SK-N-SH (cell line): ENCODE measurements around the gene KRT84. TPM values are rescaled to one million over a fixed set of nuclear protein-coding genes. Genes with fewer than 3 reads are reported as not detected.

Source experiments
- CTCF ChIA-PET: fragments of 300-600, 350-600 bp; formaldehyde crosslinking; extraction: SDS; loops from one replicate; lab custom pipeline; 2021; lab: Yijun Ruan, JAX
- POLR2A ChIA-PET: fragments of 350-600 bp; sonication (Branson Sonifier 250); formaldehyde crosslinking; extraction: SDS; loops from one replicate; lab custom pipeline; 2020; ENCODE audit warnings: antibody characterized with exemption, inconsistent platforms; lab: Yijun Ruan, JAX
- DNase-seq: peaks from one replicate; pipeline ENCODE4 v3.0.0; 2012
- H2AFZ ChIP-seq: fragments of 200-600 bp; sonication (generic); 2 replicates; pipeline ENCODE4 v1.8.1; 2016; ENCODE audit warnings: antibody characterized with exemption, mild to moderate bottlenecking, low read depth
- H3F3A ChIP-seq: fragments of 200-600 bp; sonication (generic); replicated peaks from 2 replicates; pipeline ENCODE3; 2016; ENCODE audit warnings: antibody characterized with exemption, mild to moderate bottlenecking; ENCODE audit not compliant: insufficient read depth
- H3K27ac ChIP-seq, 2 experiments: fragments of 200-500 bp in 1 of 2; fragments of 200-600 bp in 1 of 2; sonication (Bioruptor generic) in 1 of 2; sonication (generic), shearing (Covaris generic) in 1 of 2; 2 replicates each; pipeline versions ENCODE4 v1.5.1 to v1.6.1; 2014 to 2016; ENCODE audit warnings: low read depth in 2 of 2, inconsistent platforms in 1 of 2, low read length in 1 of 2, mild to moderate bottlenecking in 1 of 2, mixed read lengths in 1 of 2
- H3K27me3 ChIP-seq: fragments of 200-600 bp; sonication (generic), shearing (Covaris generic); 2 replicates; pipeline ENCODE4 v1.6.1; 2016; ENCODE audit warnings: mixed run types; ENCODE audit not compliant: insufficient read depth
- H3K36me3 ChIP-seq, 2 experiments: fragments of 200-500 bp in 1 of 2; fragments of 200-600 bp in 1 of 2; sonication (Bioruptor generic) in 1 of 2; sonication (generic) in 1 of 2; replicated peaks in 1 of 2; 2 replicates each; pipeline versions ENCODE3 to v1.5.1; 2014 to 2016; ENCODE audit warnings: low read length in 1 of 2, mild to moderate bottlenecking in 1 of 2; ENCODE audit not compliant: insufficient read depth in 2 of 2, control insufficient read depth in 1 of 2
- H3K4me1 ChIP-seq, 2 experiments: fragments of 200-500 bp in 1 of 2; fragments of 200-600 bp in 1 of 2; sonication (Bioruptor generic) in 1 of 2; sonication (generic), shearing (Covaris generic) in 1 of 2; 2 replicates each; pipeline versions ENCODE4 v1.5.1 to v1.6.1; 2014 to 2016; ENCODE audit warnings: low read depth in 1 of 2, low read length in 1 of 2, mixed run types in 1 of 2; ENCODE audit not compliant: insufficient read depth in 2 of 2, control insufficient read depth in 1 of 2
- H3K4me2 ChIP-seq: fragments of 200-600 bp; sonication (generic), shearing (Covaris generic); 2 replicates; pipeline ENCODE4 v1.6.1; 2017; ENCODE audit warnings: mixed run types
- H3K4me3 ChIP-seq, 2 experiments: fragments of 200-500 bp in 1 of 2; fragments of 200-600 bp in 1 of 2; sonication (Bioruptor generic) in 1 of 2; sonication (generic), shearing (Covaris generic) in 1 of 2; 2 replicates each; pipeline versions ENCODE4 v1.5.1 to v1.8.1; 2014 to 2016; ENCODE audit warnings: low read depth in 2 of 2, inconsistent platforms in 1 of 2, low read length in 1 of 2, mild to moderate bottlenecking in 1 of 2, mixed read lengths in 1 of 2, moderate library complexity in 1 of 2
- H3K79me2 ChIP-seq: fragments of 200-600 bp; sonication (generic); 2 replicates; pipeline ENCODE4 v1.8.1; 2017; ENCODE audit warnings: mild to moderate bottlenecking; ENCODE audit not compliant: insufficient read depth
- H3K9ac ChIP-seq: fragments of 200-600 bp; sonication (generic); 2 replicates; pipeline ENCODE4 v1.6.1; 2017; ENCODE audit warnings: mixed run types
- H3K9me2 ChIP-seq: fragments of 200-600 bp; sonication (generic); 2 replicates; pipeline ENCODE4 v1.6.1; 2017; ENCODE audit warnings: mixed run types
- H3K9me3 ChIP-seq: fragments of 200-600 bp; sonication (generic); 2 replicates; pipeline ENCODE4 v1.6.1; 2017; ENCODE audit warnings: mixed run types, mild to moderate bottlenecking, moderate library complexity
- H4K20me1 ChIP-seq: fragments of 200-600 bp; sonication (generic); 2 replicates; pipeline ENCODE4 v1.6.1; 2017; ENCODE audit warnings: mild to moderate bottlenecking, mixed run types; ENCODE audit not compliant: insufficient read depth
- CHD2 ChIP-seq: fragments of 150-350 bp; IDR thresholded peaks from 2 replicates; pipeline ENCODE4 v1.6.1; 2018; ENCODE audit warnings: low read length; ENCODE audit not compliant: partially characterized antibody
- ELF1 ChIP-seq: IDR thresholded peaks from 2 replicates; pipeline ENCODE4 v1.4.0; 2012
- FOSL2 ChIP-seq: IDR thresholded peaks from 2 replicates; pipeline ENCODE4 v1.4.0; 2012; ENCODE audit warnings: low read depth, mild to moderate bottlenecking, moderate library complexity, borderline replicate concordance
- FOXJ3 ChIP-seq: sonication (generic); formaldehyde crosslinking; IDR thresholded peaks from 2 replicates; pipeline ENCODE4 v1.5.1; 2020; ENCODE audit warnings: mild to moderate bottlenecking, missing genetic modification reagents
- FOXM1 ChIP-seq: IDR thresholded peaks from 2 replicates; pipeline ENCODE4 v1.4.0; 2012; ENCODE audit warnings: low read depth, mild to moderate bottlenecking
- GATA2 ChIP-seq: sonication (generic); formaldehyde crosslinking; IDR thresholded peaks from 2 replicates; pipeline ENCODE4 v1.5.0; 2020; ENCODE audit warnings: mild to moderate bottlenecking, missing genetic modification reagents
- MXI1 ChIP-seq: IDR thresholded peaks from 2 replicates; pipeline ENCODE4 v1.6.1; 2012; ENCODE audit warnings: mild to moderate bottlenecking, low read depth, low read length, improper control_type of control experiment
- NFIC ChIP-seq: IDR thresholded peaks from 2 replicates; pipeline ENCODE4 v1.4.0; 2012; ENCODE audit warnings: borderline replicate concordance
- POLR2AphosphoS5 ChIP-seq: IDR thresholded peaks from 2 replicates; pipeline ENCODE4 v1.6.1; 2012; ENCODE audit warnings: low read depth, low read length
- RCOR1 ChIP-seq: fragments of 150-350 bp; IDR thresholded peaks from 2 replicates; pipeline ENCODE4 v1.6.1; 2017; ENCODE audit warnings: antibody characterized with exemption, low read length
- RXRA ChIP-seq: IDR thresholded peaks from 2 replicates; pipeline ENCODE4 v1.4.0; 2012; ENCODE audit warnings: low read depth, mild to moderate bottlenecking, borderline replicate concordance
- TCF12 ChIP-seq: IDR thresholded peaks from 2 replicates; pipeline ENCODE4 v1.4.0; 2012
- TEAD4 ChIP-seq: IDR thresholded peaks from 2 replicates; pipeline ENCODE4 v1.4.0; 2012; ENCODE audit warnings: mild to moderate bottlenecking, borderline replicate concordance; ENCODE audit not compliant: insufficient read depth
- YY1 ChIP-seq: IDR thresholded peaks from 2 replicates; pipeline ENCODE4 v1.4.0; 2012; ENCODE audit warnings: low read depth, mild to moderate bottlenecking
- WGBS: methylation state at CpG from one replicate; pipeline ENCODE4 v1.1.6; 2017; ENCODE audit warnings: low lambda C conversion rate; 5-methylcytosine and 5-hydroxymethylcytosine counted together
- polyA plus RNA-seq, 3 experiments: library from polyadenylated mRNA; depleted of rRNA; stranded (reverse); fragments of >200 nt; gene quantifications; 2 replicates each; pipeline ENCODE4 v1.2.3, GENCODE V29; 2012
- TF ChIP-seq, protein P1 (sequence below): IDR thresholded peaks from 2 replicates; pipeline ENCODE4 v1.4.0; 2012; ENCODE audit warnings: low read depth, borderline replicate concordance
- TF ChIP-seq, protein P2 (sequence below): IDR thresholded peaks from 2 replicates; pipeline ENCODE4 v1.4.0; 2012; ENCODE audit warnings: low read depth
- TF ChIP-seq, protein P3 (sequence below): IDR thresholded peaks from 2 replicates; pipeline ENCODE4 v1.6.1; 2012; ENCODE audit warnings: mild to moderate bottlenecking, low read depth, low read length, moderate library complexity

The KRT84 gene
- polyA plus RNA-seq, 1 of the 3 experiments (the other 2 are of a cell fraction) = not detected

DNA sequence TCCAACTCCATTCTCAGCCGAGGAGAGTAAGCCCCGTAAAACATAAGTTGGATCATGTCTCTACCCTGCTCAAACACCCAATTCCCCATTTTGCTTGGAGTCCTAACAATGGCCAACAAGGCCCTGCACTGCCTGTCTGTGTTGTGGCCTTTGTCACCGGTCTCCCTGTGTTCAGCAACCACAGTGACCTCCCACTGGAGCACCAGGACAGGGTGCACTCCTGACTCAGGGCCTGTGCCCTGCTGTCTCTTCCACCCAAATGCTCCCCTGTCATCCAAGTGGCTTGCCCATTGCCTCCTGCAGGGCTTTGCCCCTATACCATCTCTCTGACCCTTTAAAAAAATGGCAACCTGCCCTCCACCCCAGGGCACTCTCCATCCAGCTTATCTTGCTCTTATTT is 13.7 kb downstream of the KRT84 start:
- ChIA-PET CTCF (interaction anchor here (0.6 to 6.6 kb wide), 35 partner anchors 8 to 609 kb away, joined by 3 to 111 read pairs (median 5); no protein-coding TSS in a partner anchor), POLR2A (no interaction called here)
- H3K27me3 ChIP-seq = peaks cover 48% of the 10 kb centered on the region
- no peaks in the 10 kb centered on the region for H4K20me1 ChIP-seq
- H3K79me2 ChIP-seq = no peaks in the 10 kb centered on the region
- DNase-seq = no peak
- no peak overlapping the region for H3K4me2 ChIP-seq
- H3K4me1 ChIP-seq = no peaks in the 10 kb centered on the region
- no peaks in the 10 kb centered on the region for H3K36me3 ChIP-seq
- no peak overlapping the region for H3K4me3 ChIP-seq
- WGBS = 67% methylated on average over 3 of the region's 3 CpGs
- H2AFZ ChIP-seq = no peak overlapping the region
- no peaks in the 10 kb centered on the region for H3K9me2 ChIP-seq
- H3K9ac ChIP-seq = no peak overlapping the region
- no peak for TF ChIP-seq TCF12
- TF ChIP-seq FOXJ3 (CRISPR knock-in tag) = no peak
- no peak for TF ChIP-seq NFIC
- TF ChIP-seq FOXM1 = no peak
- TF ChIP-seq, protein P1, sequence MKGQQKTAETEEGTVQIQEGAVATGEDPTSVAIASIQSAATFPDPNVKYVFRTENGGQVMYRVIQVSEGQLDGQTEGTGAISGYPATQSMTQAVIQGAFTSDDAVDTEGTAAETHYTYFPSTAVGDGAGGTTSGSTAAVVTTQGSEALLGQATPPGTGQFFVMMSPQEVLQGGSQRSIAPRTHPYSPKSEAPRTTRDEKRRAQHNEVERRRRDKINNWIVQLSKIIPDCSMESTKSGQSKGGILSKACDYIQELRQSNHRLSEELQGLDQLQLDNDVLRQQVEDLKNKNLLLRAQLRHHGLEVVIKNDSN = no peak
- TF ChIP-seq YY1 = no peak
- no peak for TF ChIP-seq RXRA
- TF ChIP-seq, protein P2, sequence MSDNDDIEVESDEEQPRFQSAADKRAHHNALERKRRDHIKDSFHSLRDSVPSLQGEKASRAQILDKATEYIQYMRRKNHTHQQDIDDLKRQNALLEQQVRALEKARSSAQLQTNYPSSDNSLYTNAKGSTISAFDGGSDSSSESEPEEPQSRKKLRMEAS = no peak
- no peak for TF ChIP-seq TEAD4
- TF ChIP-seq FOSL2 = no peak
- TF ChIP-seq, protein P3, sequence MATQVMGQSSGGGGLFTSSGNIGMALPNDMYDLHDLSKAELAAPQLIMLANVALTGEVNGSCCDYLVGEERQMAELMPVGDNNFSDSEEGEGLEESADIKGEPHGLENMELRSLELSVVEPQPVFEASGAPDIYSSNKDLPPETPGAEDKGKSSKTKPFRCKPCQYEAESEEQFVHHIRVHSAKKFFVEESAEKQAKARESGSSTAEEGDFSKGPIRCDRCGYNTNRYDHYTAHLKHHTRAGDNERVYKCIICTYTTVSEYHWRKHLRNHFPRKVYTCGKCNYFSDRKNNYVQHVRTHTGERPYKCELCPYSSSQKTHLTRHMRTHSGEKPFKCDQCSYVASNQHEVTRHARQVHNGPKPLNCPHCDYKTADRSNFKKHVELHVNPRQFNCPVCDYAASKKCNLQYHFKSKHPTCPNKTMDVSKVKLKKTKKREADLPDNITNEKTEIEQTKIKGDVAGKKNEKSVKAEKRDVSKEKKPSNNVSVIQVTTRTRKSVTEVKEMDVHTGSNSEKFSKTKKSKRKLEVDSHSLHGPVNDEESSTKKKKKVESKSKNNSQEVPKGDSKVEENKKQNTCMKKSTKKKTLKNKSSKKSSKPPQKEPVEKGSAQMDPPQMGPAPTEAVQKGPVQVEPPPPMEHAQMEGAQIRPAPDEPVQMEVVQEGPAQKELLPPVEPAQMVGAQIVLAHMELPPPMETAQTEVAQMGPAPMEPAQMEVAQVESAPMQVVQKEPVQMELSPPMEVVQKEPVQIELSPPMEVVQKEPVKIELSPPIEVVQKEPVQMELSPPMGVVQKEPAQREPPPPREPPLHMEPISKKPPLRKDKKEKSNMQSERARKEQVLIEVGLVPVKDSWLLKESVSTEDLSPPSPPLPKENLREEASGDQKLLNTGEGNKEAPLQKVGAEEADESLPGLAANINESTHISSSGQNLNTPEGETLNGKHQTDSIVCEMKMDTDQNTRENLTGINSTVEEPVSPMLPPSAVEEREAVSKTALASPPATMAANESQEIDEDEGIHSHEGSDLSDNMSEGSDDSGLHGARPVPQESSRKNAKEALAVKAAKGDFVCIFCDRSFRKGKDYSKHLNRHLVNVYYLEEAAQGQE = no peak
- TF ChIP-seq RCOR1 = no peak
- TF ChIP-seq ELF1 = no peak
- no peak for TF ChIP-seq MXI1
- TF ChIP-seq GATA2 (CRISPR knock-in tag) = no peak
- no peak for TF ChIP-seq POLR2AphosphoS5
- no peak for TF ChIP-seq CHD2
- H3F3A ChIP-seq = no peaks in the 10 kb centered on the region
- H3K9me3 ChIP-seq = peaks cover 7% of the 10 kb centered on the region; the same call in 1 of the 2 replicates
- H3K27ac ChIP-seq = no peak overlapping the region
